22Rv1 (cell line): ENCODE measurements around the gene SPRR4.

Experiments used
- CTCF ChIP-seq: fragments of 450-650 bp; IDR thresholded peaks from 2 replicates; pipeline ENCODE4 v1.5.1; 2017; ENCODE audit warnings: mild to moderate bottlenecking
- ZFX ChIP-seq: fragments of 450-650 bp; IDR thresholded peaks from 2 replicates; pipeline ENCODE4 v1.6.1; 2017; ENCODE audit warnings: antibody characterized with exemption, borderline replicate concordance

- no peak for TF ChIP-seq CTCF
- no peak for TF ChIP-seq ZFX
Observed at GRCh38 chr1:153001382-153001781, 30.9 kb downstream of the SPRR4 start, which contains the start of gene SPRR3.
